IPS DF 4.7 (cell line): ENCODE data around the gene PPP6R1.

ENCODE experiments used
- DNase-seq: peaks from one replicate; pipeline ENCODE4 v3.0.0-alpha.2; 2013; ENCODE audit warnings: low spot score; ENCODE audit errors: extremely low read depth

PPP6R1 gene

DNA sequence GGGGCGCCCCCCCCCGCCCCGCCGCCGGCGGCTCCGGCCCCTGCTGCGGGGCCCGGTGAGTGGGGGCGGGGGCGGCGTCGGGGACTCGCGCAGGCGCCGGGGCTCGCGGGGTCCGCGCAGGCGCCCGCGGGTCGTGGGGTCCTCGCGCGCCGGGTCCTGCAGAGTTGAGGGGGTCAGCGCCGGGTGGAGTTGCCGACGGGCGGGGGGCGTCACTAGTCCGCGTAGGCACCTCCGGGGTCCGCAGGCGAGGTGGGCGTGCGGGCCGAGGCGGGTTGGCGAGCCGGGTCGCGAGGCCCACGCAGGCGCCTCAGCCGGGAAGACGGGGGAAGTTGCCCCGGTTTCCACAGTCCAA, 365 bp downstream of the PPP6R1 start:
- DNase-seq: no peak

DNA sequence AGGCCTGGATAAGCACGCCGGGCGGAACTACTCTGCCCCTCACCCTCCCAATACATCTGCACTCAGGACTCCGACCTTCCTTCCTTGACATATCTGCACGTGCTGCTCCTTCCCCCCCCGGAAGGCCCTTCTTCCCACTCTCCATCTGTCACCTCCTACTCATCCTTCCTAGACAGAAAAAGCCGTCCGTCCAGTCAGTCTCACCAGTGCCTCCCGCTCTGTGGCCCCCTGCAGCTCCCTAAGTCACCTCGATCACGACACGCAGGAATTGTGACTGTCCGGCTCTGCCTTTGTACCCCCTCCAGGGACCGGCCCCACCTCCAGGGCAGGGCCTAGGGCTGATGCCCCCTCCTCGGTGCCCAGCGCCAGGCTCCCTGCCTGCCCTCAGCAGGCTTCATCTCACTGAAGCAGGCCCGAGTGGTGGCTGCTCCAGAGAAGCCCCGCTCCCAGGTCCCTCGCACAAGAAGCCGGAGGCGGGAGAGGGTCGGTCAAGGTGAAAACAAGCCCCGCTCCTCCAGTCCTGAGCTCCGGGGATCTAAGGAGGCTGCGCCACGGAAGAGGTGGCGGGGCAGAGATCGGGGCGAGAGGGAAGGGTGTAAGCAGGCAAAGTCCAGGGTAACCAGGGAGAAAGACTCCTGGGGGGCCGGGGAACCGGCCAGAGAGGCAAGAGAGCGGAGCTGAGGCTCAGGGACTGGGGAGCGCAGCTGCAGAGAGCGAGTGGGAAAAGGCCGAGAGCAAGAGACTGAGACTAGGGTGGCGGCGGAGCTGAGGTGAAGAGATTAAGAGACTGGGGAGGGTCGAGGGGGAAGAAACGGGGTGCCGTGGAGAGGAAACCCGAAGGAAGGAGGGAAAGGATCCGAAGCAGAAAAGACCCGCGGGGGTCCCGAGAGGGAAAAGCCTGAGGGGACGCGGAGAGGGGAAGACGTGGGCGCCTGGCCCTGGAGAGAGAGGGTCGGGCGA, 1.1 kb downstream of the PPP6R1 start:
- no peak for DNase-seq

DNA sequence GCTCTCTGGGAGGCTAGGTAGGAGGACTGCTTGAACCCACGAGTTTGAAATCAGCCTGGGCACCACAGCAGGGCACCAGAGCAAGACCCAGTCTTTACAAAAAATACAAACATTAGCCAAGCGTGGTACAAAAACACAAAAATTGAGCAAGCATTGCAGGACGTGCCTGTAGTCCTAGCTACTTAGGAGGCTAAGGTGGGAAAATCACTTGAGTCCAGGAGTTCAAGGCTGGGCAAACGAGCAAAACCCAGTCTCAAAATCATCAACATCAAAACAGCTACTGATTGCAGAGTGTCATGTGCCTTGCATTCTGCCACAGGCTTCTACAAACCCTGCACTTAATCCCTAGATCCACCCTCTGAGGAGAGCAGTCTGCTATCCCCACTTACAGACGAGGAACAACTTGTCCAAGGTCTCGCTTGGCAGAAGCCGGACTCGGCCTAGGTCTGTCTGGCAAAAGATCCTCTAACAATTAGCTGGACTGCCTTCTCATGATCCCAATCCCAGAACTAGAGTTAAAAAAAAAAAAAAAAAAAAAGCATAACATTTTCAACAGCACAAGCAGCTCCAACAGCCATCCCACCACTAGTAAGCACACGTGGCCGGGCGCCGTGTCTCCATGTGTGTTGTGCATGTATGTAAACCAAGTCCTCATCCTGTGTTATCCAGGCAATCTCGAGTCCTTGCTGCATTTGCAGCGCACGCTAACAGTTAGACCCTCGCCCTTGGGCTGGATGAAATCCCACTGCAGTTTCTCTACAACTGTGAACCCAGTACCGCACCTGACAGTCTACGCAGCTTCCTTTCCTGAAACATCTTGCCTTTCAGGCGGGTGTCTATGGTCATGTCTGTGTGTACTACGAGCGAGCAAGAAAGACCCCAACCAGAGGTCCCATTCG, 2.0 kb downstream of the PPP6R1 start:
- no peak for DNase-seq

DNA sequence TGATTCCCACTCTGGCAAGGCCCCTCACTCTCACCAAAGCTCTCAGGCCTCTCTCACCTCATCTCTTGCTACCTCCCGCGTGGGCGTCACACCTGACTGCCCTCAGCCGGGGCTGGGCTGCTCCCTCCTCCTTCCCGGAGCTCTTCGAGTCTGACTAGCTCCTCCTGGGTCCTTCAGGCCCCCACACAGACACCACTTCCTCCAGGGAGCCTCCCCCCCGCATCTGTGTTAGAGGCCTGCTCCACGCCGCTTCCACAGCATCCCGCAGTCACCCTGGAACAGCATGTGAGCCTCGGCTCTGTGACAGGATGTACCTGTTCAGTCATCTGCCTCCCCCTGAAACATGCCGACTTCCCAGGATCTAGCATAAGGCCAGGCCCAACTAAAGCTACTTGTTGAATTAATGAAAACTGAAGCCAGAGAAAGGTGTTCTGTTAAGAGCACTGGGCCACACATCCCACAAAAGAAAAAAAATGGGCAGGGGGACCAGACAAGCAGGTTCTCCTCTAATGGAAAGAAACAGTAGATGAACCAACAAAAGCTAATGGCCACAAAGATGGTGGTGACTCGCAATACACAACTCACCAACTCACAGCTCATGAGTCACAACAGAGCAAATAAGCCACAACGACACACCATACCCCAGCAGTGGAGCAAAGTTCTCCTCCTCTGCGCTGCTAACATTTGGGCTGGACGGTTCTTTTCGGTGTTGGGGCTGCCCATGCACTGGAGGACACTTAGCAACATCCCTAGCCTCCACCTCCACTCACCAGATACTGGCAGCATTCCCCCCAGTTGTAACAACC, 3.0 kb downstream of the PPP6R1 start:
- DNase-seq: no peak

DNA sequence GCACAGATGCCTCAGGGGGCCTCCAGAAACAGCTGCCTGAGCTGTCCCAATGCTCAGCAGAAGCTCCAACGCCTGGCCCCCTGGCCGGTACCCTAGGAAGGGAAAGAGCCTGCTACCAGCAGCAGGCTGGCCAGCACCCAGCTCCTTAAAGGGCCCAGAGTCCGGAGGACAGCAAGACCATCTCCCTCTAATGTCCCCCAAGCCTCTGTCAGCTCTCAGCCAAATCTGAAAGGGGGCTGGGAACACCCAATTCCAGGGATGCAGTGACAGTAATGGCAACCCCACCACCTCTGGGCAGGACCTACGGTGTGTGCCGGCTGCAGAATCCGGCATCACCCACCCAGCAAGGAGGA, 4.2 kb downstream of the PPP6R1 start:
- DNase-seq: no peak

DNA sequence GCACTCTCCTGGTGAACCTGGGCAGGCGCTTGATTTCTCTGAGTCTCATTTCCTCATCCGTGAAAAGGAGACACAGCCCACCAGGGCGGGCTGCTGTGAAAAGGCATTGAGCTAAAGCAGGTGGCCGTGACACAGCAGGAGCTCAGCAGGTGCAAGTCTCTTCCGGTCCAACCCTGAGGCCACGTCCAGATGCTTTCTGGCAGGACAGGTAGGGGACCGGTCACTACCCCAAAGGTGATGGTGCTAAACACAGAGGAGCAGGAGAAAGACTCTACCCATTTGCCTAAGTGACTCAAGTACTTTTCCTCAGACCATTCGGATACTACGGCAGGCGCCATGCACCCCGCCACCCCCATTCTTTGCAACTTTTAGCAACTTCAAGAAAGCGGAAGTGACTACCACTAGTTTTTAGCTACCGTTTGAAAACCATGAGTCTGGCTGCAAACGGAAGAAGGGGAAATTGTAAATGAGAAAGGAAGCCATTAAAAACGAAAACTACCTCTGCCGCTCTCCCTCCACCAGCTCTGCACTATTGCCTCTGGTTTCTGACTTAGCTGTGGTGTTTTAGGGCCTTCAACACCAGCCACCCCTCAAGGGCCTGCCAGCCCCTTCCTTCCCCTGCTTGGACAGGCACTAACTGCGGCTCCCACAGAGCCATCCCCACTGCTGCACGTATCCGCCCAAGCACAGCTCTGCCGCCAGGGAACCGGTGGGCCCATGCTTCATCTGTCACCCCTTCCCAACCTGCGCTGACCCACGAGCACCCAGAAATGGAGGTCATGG, 4.8 kb downstream of the PPP6R1 start:
- DNase-seq: no peak

DNA sequence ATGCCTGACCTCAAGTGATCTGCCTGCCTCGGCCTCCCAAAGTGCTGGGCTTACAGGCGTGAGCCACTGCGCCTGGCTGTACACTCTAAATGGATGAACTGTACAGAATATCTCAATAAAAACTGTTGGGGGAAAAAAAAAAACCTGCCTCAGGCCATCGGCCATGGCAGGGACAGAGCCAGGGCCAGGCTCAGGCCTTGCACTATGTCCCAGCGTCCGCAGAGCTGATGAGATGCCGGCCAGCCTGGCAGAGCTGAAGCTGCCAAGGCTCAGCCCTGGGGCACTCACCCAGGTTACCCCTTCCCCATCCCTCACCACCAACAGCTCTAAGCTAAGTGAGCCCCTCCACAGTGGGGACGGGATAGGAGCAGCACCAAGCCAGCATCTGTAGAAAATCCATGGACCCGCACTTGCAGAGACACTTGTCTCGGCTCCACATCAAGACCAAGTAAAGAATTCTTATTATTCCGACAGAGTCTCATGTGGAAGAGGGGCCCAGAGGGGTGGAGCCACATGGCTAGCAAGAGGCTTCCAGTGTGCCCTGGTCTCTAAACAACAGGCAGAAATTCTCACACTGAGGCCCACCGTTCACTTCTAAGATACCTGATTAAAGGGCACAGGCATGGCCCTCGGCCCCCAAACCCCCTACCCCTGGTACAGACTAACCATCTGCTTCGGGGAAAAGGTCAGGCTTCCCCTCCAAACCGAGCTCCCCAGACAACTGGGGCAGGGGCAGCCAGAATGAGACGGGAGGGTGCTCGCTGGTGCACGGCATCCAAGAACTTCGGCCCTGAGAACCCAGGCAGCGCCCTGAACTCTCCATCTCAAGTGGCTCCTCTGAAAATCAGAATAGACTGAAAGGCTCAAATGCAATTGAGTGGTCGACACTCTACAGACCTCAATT, 5.8 kb downstream of the PPP6R1 start:
- DNase-seq: no peak

DNA sequence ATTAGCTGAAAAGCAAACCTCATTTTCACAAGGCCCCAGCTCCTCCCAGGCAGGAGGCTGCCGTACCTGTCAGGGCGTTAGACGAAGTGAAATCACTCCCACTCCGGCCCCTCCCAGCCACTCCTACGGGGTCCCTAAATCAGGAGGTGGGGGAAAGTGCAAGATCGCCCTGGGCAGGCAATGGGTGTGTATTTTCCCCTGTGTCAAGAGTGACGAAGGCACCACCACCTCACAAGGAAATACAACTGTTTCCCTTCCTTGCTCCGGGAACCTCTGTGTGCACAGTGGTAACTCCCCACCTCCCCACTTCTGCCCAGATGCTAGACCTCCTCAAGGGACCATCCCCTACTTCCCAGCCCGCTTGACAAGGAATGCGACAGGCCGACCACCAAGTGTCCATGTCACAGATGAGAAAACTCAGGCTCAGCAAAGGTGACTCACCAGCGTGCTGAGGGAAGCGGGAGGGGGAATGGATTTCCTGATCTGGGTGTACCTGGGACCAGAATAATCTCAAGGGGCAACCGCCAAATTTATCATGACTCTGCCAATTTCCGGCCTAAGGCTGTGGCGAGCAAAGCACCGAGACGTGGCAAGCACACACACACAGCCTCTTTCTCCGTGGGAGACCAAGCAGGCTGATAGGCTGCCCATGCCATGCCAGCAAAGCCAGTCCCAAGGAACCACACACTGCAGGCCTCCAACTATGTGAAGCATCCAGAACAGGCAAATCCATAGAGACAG, 7.3 kb downstream of the PPP6R1 start:
- DNase-seq: no peak

DNA sequence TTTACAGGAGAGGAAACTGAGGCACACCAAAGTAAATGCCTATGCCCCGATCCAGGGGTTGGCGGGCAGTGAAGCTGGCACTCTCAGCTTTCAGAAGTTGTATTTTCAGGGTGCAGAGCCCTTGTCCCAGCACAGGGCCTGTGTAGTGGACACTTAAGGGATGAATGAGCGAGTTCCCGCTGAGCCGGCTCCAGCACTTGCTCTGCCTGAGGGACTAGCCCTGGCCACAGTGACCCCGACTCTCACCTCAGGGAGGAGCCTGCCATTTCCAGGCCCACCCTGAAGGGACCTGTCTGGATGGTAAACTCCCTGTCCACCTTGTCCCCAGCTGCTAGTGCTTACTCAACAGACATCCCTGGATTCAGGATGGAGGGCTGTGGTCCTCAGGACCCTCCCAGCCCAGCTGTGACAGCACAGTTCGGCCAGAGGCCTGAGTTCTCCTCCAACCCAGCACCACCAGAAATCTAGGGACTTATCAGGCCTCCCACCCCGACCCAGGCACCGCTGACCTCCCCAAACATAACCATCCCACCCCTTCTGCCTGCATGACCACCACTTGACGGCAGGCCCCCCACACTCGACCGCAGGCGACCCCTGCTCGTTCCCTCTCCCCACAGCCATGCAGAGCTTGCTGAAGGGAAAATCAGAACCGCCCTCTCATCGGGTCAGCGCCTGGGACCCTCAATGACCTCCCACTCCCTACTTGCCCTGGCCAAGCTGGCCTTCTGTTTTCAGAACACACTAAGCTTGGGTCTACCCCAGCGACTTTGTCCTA, 8.4 kb downstream of the PPP6R1 start:
- no peak for DNase-seq

DNA sequence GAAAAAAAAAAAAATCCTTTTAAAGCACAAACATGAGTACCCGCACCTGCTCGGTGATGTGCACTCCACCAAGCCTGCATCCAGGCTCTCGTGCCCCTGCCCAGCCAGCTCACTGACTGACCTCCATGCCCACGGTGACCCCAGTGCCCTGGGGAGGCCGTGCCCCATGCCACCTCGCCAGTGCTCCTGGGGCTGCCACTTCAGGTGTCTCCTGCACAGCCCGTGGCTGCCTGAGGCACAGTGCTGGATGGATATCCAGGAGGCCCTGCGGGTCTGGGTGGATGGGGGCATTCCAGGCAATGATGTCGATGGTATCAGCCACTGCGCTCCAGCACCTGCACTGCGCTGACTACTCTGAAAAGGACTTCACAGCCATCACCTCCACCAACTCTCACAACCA, 9.0 kb downstream of the PPP6R1 start:
- DNase-seq: no peak

DNA sequence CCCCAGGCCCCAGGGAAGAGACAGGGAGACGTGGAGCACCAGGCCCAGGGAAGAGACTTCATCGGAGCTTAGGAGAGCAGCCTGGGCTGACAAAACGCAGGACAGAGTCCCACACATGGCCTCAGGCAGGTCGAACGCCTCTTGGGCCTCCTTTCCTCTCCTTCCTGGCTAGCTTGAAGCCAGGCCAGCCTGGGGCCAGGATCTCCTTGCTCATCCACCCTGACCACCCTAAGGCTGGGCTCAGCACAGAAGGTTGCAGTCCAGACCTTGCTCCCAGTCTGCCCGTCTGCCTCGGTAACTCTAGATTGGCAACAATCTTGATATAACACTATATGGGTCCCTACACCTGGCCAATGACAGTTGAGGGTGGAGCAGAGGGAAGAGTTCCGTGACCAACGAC, 10.1 kb downstream of the PPP6R1 start:
- DNase-seq: no peak

DNA sequence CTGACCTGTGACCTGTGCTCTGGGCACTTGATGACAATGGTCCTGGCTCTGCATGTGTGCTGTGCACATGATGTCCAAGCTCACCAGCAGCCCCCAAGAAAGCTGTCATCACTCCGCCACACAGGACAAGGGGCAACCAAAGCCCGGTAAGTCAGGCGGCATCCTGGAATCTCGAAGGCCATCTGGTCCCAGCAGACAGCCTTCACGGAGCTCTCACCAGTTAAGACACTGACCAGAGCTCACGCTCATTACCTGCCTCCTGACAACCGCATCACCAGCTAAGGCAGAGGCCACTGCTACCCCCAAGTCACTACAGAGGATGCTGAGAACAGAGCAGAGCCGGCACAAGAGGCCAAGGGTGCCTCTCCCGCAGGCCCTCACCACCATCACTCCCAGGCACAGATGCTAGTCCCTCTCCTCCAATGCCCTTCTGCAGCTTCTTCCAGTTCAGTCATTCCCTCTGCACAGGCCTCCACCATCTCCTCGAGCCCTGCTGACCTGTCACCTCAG, 10.6 kb downstream of the PPP6R1 start:
- DNase-seq: no peak

DNA sequence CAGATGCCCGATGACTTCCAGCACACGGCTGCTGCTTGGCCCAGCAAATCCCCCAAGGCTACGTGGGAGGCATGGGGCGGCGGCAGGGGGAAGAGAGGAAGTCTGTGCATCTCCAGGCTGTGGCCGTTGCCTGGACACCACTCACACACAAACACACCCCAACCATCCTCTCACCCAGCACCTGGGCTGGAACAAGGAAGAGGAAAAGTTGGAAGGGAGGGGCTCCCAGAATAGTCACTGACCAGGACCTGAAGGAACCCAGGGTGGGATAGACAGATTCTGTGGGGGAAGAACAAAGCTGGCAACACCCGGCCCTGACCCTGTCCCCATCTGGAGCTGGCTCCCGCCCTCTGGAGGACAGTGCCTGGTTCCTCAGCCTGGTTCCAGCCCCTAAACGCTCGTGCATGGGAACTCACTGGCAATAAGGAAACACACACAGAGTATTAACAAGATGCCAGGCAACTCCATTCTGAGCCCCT, 11.2 kb downstream of the PPP6R1 start:
- DNase-seq: no peak

DNA sequence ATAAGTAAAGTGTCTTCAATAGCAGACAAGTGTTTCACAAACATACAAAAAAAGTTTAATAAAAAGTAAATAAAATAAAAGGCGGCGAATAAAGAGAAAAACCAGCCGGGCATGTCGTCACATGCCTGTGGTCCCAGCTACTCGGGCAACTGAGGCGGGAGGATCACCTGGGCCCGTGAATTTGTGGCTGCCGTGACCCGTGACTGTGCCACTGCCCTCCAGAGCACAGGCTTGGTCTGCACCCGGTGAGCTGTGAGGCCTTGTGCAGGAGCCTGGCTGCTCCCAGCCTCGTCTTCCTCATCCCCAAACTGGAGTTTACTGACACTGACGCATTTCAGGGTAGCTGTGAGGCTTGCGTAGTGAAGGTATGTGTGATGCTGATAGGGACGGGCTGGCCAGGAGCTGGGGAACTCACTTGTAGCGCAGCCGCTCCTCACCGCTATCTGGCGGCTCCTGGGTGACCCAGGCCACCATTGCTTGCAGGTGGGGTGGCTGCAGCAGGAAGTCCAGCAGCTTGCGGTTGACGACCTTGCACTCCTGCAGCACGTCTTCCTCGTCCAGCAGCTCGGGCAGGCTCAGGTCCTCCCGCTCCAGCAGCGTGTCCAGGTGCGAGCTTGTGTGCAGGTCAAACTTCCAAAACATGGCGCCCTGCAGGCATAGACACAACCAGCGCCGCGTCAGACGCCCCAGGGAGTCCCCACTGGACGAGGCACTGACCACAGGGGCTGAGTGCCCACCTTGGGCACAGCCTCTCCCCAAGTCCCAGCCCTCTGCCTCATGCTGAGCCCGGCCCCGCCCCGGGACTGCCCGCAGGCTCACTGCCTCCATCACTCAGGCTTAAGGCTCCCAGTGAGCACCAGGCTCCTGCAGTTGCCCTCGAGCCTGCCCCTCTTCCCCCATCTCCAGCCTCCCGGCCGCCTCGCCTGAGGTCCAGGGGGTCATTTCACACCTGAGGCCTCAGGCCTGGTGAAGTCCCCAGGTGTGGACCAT, 12.1 kb downstream of the PPP6R1 start:
- no peak for DNase-seq

DNA sequence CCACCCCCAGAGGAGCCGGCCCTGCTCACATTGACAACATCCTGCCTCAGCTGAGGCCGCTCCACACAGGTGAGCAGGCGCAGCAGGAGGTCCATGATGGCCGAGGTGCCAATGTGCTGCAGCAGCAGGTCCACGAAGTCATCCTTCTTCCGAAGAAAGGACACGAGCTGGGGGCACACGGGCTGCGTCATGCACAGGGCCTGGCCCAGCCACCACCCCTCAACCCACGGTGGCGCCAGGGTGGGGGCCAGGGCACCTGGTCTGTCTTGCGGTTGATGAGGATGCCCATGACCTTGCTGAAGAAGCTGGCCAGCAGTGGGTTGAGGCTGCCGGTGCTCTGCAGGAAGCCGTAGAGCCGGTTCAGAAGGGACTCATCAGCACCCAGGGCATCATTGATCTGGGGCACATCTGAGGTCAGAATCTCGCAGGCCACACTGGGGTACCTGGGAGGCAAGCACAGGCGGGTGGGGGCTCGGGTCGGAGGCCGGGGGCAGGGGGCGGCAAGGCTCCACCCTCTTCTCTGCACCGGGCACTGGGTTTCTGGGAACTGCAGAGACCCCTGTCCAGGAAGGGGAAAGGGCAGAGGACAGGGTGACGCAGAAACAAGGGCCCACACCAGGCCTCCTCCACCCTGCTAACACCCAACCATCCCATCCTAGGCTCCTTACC, 13.4 kb downstream of the PPP6R1 start:
- no peak for DNase-seq

DNA sequence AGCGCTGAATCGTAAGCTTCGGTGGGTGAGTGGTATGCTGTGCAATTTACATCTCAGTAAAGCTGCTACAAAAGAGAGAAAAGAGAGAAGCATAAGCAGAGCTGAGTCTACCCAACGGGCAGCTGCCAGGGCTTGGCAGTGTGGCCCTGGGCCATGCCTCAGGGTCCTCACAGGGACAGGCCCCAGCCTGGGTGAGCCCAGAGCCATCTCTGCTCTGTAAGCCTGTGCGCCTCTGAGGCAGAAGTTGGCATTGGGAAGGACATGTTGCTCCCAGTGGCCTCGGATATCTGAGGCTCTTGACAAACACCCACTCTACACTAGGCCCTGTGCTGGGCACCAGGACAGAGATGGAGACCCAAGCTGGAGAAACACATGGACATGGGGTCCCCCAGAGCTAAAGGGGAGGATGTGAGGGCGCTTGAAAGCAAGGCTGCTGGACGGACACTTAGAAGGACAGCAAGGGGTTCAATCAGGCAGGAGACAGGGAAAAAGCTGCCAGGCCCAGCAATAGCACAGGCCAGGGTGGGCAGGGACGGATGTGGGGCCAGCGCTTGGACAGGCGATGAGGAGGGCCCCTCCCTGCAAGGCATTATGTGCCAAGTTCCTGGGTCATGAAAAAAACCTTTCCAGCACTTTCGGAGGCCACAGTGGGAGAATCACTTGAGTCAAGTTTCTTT, 14.7 kb downstream of the PPP6R1 start:
- DNase-seq: no peak
